Mesodermal cell (in vitro differentiated cells): ENCODE results near the gene PLCL2.

Experiments
- H3K27ac ChIP-seq: 2 replicates; pipeline ENCODE4 v1.7.0; 2013; ENCODE audit warnings: mild to moderate bottlenecking, low read depth, low read length, moderate library complexity; ENCODE audit not compliant: severe bottlenecking
- H3K36me3 ChIP-seq: 2 replicates; pipeline ENCODE4 v1.7.1; 2013; ENCODE audit warnings: mild to moderate bottlenecking, low read length, moderate library complexity; ENCODE audit not compliant: control insufficient read depth, insufficient read depth
- H3K4me1 ChIP-seq: one replicate; pipeline ENCODE4 v1.7.1; 2013; ENCODE audit warnings: mild to moderate bottlenecking, low read length; ENCODE audit not compliant: insufficient read depth, control insufficient read depth, poor library complexity, severe bottlenecking
- H3K4me3 ChIP-seq: 2 replicates; pipeline ENCODE4 v1.7.0; 2013; ENCODE audit warnings: low read length, control low read depth, mild to moderate bottlenecking; ENCODE audit not compliant: insufficient read depth, poor library complexity, severe bottlenecking; ENCODE audit errors: extremely low read depth
- H3K9me3 ChIP-seq: 2 replicates; pipeline ENCODE4 v1.7.1; 2013; ENCODE audit warnings: mild to moderate bottlenecking, low read length, moderate library complexity; ENCODE audit not compliant: control insufficient read depth
- WGBS, 2 experiments: methylation state at CpG; one replicate each; pipeline ENCODE4 v1.1.5; 2013; ENCODE audit warnings: missing lambda C conversion rate in 2 of 2; ENCODE audit not compliant: insufficient coverage in 2 of 2; 5-methylcytosine and 5-hydroxymethylcytosine counted together

Gene PLCL2

GRCh38 chr3:17033516-17034168 is 148.9 kb downstream of the PLCL2 start:
- H3K27ac ChIP-seq, result no peak overlapping the region
- H3K9me3 ChIP-seq, result no peaks in the 10 kb centered on the region
- H3K36me3 ChIP-seq, result no peaks in the 10 kb centered on the region
- no peaks in the 10 kb centered on the region for H3K4me1 ChIP-seq
- H3K4me3 ChIP-seq, result no peak overlapping the region
- WGBS, 2 experiments, result 57 to 100% methylated on average over 1 of the region's 3 CpGs

DNA sequence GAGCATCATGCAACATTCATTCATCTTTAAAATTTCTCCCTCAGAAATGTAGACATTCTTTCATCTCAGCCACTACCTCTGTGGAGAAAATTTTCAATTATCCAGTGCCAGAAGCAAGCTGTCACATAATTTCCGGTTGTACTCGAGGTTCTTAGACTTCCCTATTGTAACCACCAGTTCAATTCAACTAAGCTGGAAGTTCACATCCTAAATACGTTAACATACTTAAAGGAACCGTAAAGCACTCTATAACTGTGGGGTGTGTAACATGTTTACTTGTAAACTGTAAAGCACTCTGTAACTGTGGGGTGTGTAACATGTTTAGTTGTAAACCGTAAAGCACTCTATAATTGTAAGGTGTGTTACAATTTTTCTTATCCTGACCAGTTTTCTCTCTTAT is 150.3 kb downstream of the PLCL2 start:
- Histone ChIP-seq H3K27ac (no peak overlapping the region), H3K4me1 (peaks cover 5% of the 10 kb centered on the region), H3K4me3 (no peak overlapping the region), H3K9me3 (no peaks in the 10 kb centered on the region), H3K36me3 (no peaks in the 10 kb centered on the region)
- WGBS, 2 experiments, result 88% methylated on average over 3 of the region's 5 CpGs; no CpG with 5 or more reads in 1 of the 2 experiments

DNA sequence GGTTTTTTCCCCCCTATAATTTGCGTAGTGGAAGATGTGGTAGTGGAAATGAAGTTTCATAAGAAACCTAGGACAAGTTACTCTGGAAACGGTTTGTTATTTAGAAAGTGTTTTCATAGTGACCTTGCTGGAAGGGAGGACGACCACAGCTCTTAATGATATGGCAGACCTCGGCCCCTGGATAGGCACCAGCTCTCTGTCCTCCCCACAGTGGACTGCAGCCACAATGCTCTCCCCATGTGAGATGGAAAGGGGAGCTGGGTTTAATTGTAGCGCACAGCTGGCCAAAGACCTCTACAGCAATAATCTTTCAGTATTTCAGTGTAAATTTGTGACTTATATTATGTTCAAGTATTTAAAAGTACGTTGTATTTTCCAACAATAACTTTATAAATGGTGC is 151.2 kb downstream of the PLCL2 start:
- H3K4me3 ChIP-seq, result no peak overlapping the region
- WGBS, 2 experiments, result no CpG with 5 or more reads among the region's 6 CpGs
- no peak overlapping the region for H3K27ac ChIP-seq
- H3K9me3 ChIP-seq, result no peaks in the 10 kb centered on the region
- H3K36me3 ChIP-seq, result no peaks in the 10 kb centered on the region
- peaks cover 5% of the 10 kb centered on the region for H3K4me1 ChIP-seq

DNA sequence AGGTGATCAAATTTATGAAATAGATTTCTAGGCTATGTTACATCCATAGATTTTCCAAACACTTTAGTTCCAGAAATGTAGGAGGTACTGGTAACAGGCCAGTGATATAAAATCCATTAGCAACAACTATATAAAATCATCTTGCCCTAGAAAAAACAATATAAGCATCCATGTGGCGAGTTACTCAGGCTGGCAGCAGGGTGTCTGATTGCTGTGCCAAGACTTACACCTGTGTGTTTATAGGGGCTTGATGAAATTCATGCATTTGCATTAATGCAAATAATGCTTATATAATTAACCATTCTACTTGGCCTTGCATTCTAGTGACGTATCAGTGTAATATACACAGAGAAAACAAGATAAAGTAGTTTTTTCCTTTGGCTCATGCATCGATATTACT is 153.4 kb downstream of the PLCL2 start:
- H3K9me3 ChIP-seq, result no peaks in the 10 kb centered on the region
- H3K4me3 ChIP-seq, result no peak overlapping the region
- H3K27ac ChIP-seq, result no peak overlapping the region
- H3K4me1 ChIP-seq, result peaks cover 5% of the 10 kb centered on the region
- WGBS, 2 experiments, result no CpG with 5 or more reads among the region's 3 CpGs
- H3K36me3 ChIP-seq, result no peaks in the 10 kb centered on the region

GRCh38 chr3:17038900-17039553 is 154.3 kb downstream of the PLCL2 start:
- H3K36me3 ChIP-seq, result no peaks in the 10 kb centered on the region
- WGBS, 2 experiments, result 100% methylated on average over 1 of the region's 1 CpG; no CpG with 5 or more reads in 1 of the 2 experiments
- H3K27ac ChIP-seq, result no peak overlapping the region
- H3K4me1 ChIP-seq, result peaks cover 5% of the 10 kb centered on the region
- no peaks in the 10 kb centered on the region for H3K9me3 ChIP-seq
- H3K4me3 ChIP-seq, result no peak overlapping the region

DNA sequence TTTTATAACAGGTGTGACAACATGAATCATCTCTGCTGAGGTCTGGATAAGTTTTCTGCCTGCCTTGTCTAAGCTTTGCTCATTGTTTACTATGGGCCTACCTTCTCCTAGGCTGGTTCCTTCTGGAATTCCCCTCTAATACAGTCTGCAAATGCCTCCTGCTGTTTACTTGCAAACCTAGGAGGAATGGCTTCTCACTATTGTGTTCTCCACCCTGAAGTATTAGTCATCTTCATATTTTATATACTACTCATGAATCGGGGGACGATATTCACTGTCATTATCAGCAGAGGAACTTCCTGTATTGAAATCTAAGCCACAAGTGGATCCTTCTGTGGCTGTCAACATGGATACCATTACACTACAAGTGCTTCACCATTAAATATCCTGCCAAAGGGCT is 154.8 kb downstream of the PLCL2 start:
- H3K4me3 ChIP-seq, result no peak overlapping the region
- WGBS, 2 experiments, result 79 to 100% methylated on average over 2 of the region's 2 CpGs
- no peaks in the 10 kb centered on the region for H3K9me3 ChIP-seq
- peaks cover 5% of the 10 kb centered on the region for H3K4me1 ChIP-seq
- no peaks in the 10 kb centered on the region for H3K36me3 ChIP-seq
- H3K27ac ChIP-seq, result no peak overlapping the region

DNA sequence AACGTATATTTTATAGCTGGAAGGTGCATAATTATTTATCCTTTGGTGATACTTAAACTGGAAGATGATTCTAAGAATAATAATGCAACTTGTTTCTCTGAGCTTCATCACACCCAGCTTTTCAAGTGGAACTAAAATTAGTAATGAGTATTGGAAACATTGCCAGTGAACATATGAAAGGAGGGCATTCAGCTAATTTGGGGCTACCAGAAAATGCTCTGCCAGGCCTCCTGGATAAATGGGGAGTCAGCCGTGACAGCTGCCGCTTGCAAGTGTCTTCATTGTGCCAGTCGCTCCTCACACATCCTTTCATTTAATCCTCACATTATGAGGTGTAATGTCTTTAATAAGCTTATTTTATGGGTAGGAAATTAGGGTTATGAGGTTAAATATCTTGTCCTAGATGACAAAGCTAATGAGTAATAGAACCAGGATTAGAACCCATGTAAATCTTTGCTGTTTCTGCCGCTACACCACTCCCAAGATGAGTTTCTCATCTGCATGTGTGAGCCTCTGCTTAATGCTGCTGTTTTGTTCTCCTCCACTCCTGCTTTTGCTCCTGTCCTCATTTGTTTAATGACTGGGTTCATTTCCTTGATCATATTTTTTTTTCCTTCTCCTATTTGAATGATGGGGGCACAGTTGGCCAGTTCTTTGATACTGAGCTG is 155.7 kb downstream of the PLCL2 start:
- WGBS, 2 experiments, result 75 to 100% methylated on average over 1 of the region's 5 CpGs
- no peak overlapping the region for H3K27ac ChIP-seq
- H3K4me3 ChIP-seq, result no peak overlapping the region
- no peaks in the 10 kb centered on the region for H3K9me3 ChIP-seq
- no peaks in the 10 kb centered on the region for H3K36me3 ChIP-seq
- H3K4me1 ChIP-seq, result peaks cover 5% of the 10 kb centered on the region

DNA sequence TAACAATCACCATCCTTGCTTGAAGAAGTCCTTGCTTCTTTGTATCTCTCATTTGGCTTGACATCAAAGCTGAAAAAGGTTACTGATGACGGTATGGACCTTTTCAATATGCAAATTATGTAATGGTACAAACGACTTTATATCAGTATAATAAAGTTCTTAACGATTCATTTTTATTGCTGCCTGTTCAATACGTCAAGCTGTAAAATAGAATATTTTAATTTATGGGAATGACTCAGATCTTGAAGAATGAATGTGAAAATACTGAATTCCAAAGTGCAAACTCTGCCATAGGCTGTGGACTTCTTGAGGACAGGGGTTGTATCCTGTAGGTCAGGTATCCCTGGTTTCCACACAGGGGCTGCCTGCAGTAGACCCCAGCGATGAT is 156.2 kb downstream of the PLCL2 start:
- no peak overlapping the region for H3K4me3 ChIP-seq

GRCh38 chr3:17044855-17045254 is 160.1 kb downstream of the PLCL2 start:
- H3K36me3 ChIP-seq, result no peaks in the 10 kb centered on the region
- no peak overlapping the region for H3K27ac ChIP-seq
- no peak overlapping the region for H3K4me3 ChIP-seq
- WGBS, 2 experiments, result no CpG with 5 or more reads among the region's 2 CpGs
- no peaks in the 10 kb centered on the region for H3K9me3 ChIP-seq
- H3K4me1 ChIP-seq, result no peaks in the 10 kb centered on the region

More for the DNA sequence above, 156.2 kb downstream of the PLCL2 start:
- Histone ChIP-seq H3K4me1 (peaks cover 5% of the 10 kb centered on the region), H3K27ac (no peak overlapping the region), H3K9me3 (no peaks in the 10 kb centered on the region), H3K36me3 (no peaks in the 10 kb centered on the region)
- 80% methylated on average over 1 of the region's 5 CpGs for WGBS, 2 experiments

DNA sequence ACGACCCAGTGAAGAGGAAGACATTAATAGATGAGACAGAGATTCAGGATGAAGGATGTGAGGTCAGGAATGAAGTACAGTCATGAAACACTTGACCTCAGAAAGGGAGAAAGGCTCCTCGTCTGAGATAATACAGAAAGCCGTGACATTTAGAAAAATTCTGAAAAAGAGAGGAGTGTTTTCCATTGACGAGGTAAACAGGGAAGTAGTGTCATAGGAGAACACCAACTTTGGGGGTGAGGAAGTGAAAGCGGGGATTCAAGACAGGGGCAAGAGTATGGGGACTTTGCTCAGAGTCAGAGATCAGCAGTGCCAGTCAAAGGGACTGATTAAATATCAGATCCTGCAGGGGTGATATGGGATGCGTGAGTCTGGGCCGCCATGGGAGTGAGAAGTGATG is 160.9 kb downstream of the PLCL2 start:
- Histone ChIP-seq H3K4me3 (no peak overlapping the region), H3K9me3 (no peaks in the 10 kb centered on the region), H3K4me1 (no peaks in the 10 kb centered on the region), H3K36me3 (no peaks in the 10 kb centered on the region), H3K27ac (no peak overlapping the region)
- 94% methylated on average over 6 to 7 of the region's 7 CpGs for WGBS, 2 experiments

DNA sequence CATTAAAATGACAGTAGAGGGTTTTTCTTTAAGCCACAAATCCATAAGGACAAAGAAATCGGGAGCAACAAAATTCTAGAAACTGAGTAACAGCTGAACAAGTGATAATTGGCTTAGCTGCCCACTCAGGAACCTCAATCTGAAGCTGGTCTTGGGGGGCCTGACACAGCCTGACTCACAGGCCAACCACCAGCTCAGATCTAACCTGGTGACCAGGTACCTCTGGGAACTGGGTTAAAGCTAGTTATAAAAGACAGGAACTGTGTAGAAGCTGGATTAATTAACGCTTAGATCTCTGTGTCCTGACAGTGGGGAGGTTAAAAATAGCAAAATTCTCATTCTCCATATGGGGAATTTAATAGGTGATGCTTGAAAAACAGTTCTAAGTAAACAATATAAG is 161.9 kb downstream of the PLCL2 start:
- Histone ChIP-seq H3K36me3 (no peaks in the 10 kb centered on the region), H3K27ac (no peak overlapping the region), H3K4me1 (no peaks in the 10 kb centered on the region), H3K4me3 (no peak overlapping the region), H3K9me3 (no peaks in the 10 kb centered on the region)
- WGBS, 2 experiments, result 88% methylated on average over 1 of the region's 2 CpGs; no CpG with 5 or more reads in 1 of the 2 experiments
